Measurements from ENCODE around the gene ADCY9. TPM values are rescaled to one million over a fixed set of nuclear protein-coding genes. Genes with fewer than 3 reads are reported as not detected.

ADCY9 gene
- total and polyA plus RNA-seq, 2 experiments from 2014 or later, result 1.9 to 21.9 TPM

GRCh38 chr16:4120176-4120575, 3.9 kb upstream of the ADCY9 start:
- in situ Hi-C loops (cut with MboI), result no loop called here
- H3K9ac ChIP-seq, result no peak overlapping the region
- WGBS, 2 experiments (ENCODE audit: low coverage in 1 of 2, low lambda C conversion rate in 2 of 2, missing lambda C conversion rate in 2 of 2), result 96 to 99% methylated on average over 4 of the region's 4 CpGs
- peaks cover 4% of the 10 kb centered on the region; the same call in 1 of the 2 replicates for H3K79me2 ChIP-seq (ENCODE audit: insufficient read depth)
- no peak overlapping the region for H2AFZ ChIP-seq
- H3K36me3 ChIP-seq (ENCODE audit: low read depth), result no peaks in the 10 kb centered on the region
- no peaks in the 10 kb centered on the region for H3K27me3 ChIP-seq (replicated peaks; ENCODE audit: insufficient read depth)
- peaks cover 6% of the 10 kb centered on the region for H3K4me1 ChIP-seq (ENCODE audit: insufficient read depth)
- no peak overlapping the region for H3K27ac ChIP-seq
- DNase-seq, result no peak
- no peaks in the 10 kb centered on the region for H3K9me3 ChIP-seq (ENCODE audit: low read depth)
- no peaks in the 10 kb centered on the region for H4K20me1 ChIP-seq (ENCODE audit: insufficient read depth)
- H3K4me2 ChIP-seq (ENCODE audit: unreplicated experiment), result no peak overlapping the region
- H3K4me3 ChIP-seq, result no peak overlapping the region
- TF ChIP-seq EZH2phosphoT487 (IDR thresholded peaks at IDR 0.05; ENCODE audit: insufficient read depth, low read depth) (no peak), EZH2 (IDR thresholded peaks at IDR 0.05; ENCODE audit: insufficient read depth, poor library complexity, severe bottlenecking) (no peak)
- H3K9me2 ChIP-seq (ENCODE audit: insufficient read depth), result no peaks in the 10 kb centered on the region
- no peaks in the 10 kb centered on the region for H3F3A ChIP-seq (ENCODE audit: insufficient read depth)

DNA sequence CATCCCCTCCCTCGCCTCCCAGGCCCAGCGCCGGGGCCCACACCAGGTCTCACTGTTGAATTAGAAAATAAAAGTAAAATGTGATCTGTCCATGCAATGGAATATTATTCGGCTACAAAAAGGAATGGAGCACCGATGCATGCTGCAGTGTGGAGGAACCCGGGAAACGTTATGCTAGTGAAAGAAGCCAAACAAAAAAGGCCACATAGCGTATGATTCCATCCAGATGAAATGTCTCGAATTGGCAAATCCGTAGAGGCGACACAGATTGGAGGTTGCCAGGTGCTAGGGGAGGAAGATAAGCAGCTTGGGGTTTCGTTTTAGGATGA, 972 bp upstream of the ADCY9 start:
- H3K4me2 ChIP-seq (ENCODE audit: unreplicated experiment), result peak overlapping the region; percentile 70
- peak overlapping the region; percentile 67 for H3K4me3 ChIP-seq
- DNase-seq, result no peak
- H3K4me1 ChIP-seq (ENCODE audit: insufficient read depth), result peaks cover 33% of the 10 kb centered on the region
- peaks cover 33% of the 10 kb centered on the region for H3K79me2 ChIP-seq (ENCODE audit: insufficient read depth)
- no peak overlapping the region for H3K27ac ChIP-seq
- H4K20me1 ChIP-seq (ENCODE audit: insufficient read depth), result no peaks in the 10 kb centered on the region
- no peaks in the 10 kb centered on the region for H3K36me3 ChIP-seq (ENCODE audit: low read depth)
- no peaks in the 10 kb centered on the region for H3K9me2 ChIP-seq (ENCODE audit: insufficient read depth)
- no peaks in the 10 kb centered on the region for H3K9me3 ChIP-seq (ENCODE audit: low read depth)
- no peaks in the 10 kb centered on the region for H3K27me3 ChIP-seq (replicated peaks; ENCODE audit: insufficient read depth)
- in situ Hi-C loops (cut with MboI), result loop anchor here (10.0 kb wide), 1 partner anchor 58 kb away; no protein-coding TSS in a partner anchor
- peak overlapping the region; percentile 86 for H2AFZ ChIP-seq
- TF ChIP-seq EZH2phosphoT487 (IDR thresholded peaks at IDR 0.05; ENCODE audit: insufficient read depth, low read depth) (no peak), EZH2 (IDR thresholded peaks at IDR 0.05; ENCODE audit: insufficient read depth, poor library complexity, severe bottlenecking) (no peak)
- H3K9ac ChIP-seq, result peak overlapping the region; percentile 77
- 0 out of 2 replicates have a peak, but pooled peaks cover 7% of the 10 kb centered on the region for H3F3A ChIP-seq (ENCODE audit: insufficient read depth)
- 72 to 81% methylated on average over 11 to 12 of the region's 12 CpGs for WGBS, 2 experiments (ENCODE audit: low coverage in 1 of 2, low lambda C conversion rate in 2 of 2, missing lambda C conversion rate in 2 of 2)

GRCh38 chr16:4115949-4116318, 308 bp downstream of the ADCY9 start:
- Histone ChIP-seq H4K20me1 (ENCODE audit: insufficient read depth) (no peaks in the 10 kb centered on the region), H3K36me3 (ENCODE audit: low read depth) (no peaks in the 10 kb centered on the region), H3K9me2 (ENCODE audit: insufficient read depth) (no peaks in the 10 kb centered on the region), H3K4me1 (ENCODE audit: insufficient read depth) (peaks cover 41% of the 10 kb centered on the region), H2AFZ (no peak overlapping the region), H3K27me3 (replicated peaks; ENCODE audit: insufficient read depth) (no peaks in the 10 kb centered on the region), H3K27ac (no peak overlapping the region), H3K9me3 (ENCODE audit: low read depth) (no peaks in the 10 kb centered on the region), H3K4me2 (ENCODE audit: unreplicated experiment) (no peak overlapping the region), H3K9ac (peak overlapping the region; percentile 65; the same call in 1 of the 2 replicates), H3F3A (ENCODE audit: insufficient read depth) (0 out of 2 replicates have a peak, but pooled peaks cover 7% of the 10 kb centered on the region), H3K4me3 (peak overlapping the region; percentile 71), H3K79me2 (ENCODE audit: insufficient read depth) (peaks cover 46% of the 10 kb centered on the region)
- no peak for TF ChIP-seq EZH2 (IDR thresholded peaks at IDR 0.05; ENCODE audit: insufficient read depth, poor library complexity, severe bottlenecking)
- no peak for TF ChIP-seq EZH2phosphoT487 (IDR thresholded peaks at IDR 0.05; ENCODE audit: insufficient read depth, low read depth)
- 1% methylated on average over 32 of the region's 71 CpGs; no CpG with 5 or more reads in 1 of the 2 experiments for WGBS, 2 experiments (ENCODE audit: low coverage in 1 of 2, low lambda C conversion rate in 2 of 2, missing lambda C conversion rate in 2 of 2)
- in situ Hi-C loops (cut with MboI), result loop anchor here (10.0 kb wide), 1 partner anchor 59 kb away; no protein-coding TSS in a partner anchor
- no peak for DNase-seq

- TF ChIP-seq EZH2 (IDR thresholded peaks at IDR 0.05; ENCODE audit: insufficient read depth, poor library complexity, severe bottlenecking), result no peak
- no peak for TF ChIP-seq EZH2phosphoT487 (IDR thresholded peaks at IDR 0.05; ENCODE audit: insufficient read depth, low read depth)
- Histone ChIP-seq H3K9ac (peak overlapping the region; percentile 65), H4K20me1 (ENCODE audit: insufficient read depth) (no peaks in the 10 kb centered on the region), H3K4me1 (ENCODE audit: insufficient read depth) (peaks cover 42% of the 10 kb centered on the region), H3K27me3 (replicated peaks; ENCODE audit: insufficient read depth) (no peaks in the 10 kb centered on the region), H3K4me3 (peak overlapping the region; percentile 71), H3K9me2 (ENCODE audit: insufficient read depth) (no peaks in the 10 kb centered on the region), H2AFZ (peak overlapping the region; percentile 80), H3K79me2 (ENCODE audit: insufficient read depth) (peaks cover 52% of the 10 kb centered on the region), H3K9me3 (ENCODE audit: low read depth) (no peaks in the 10 kb centered on the region), H3K4me2 (ENCODE audit: unreplicated experiment) (peak overlapping the region; percentile 69), H3F3A (ENCODE audit: insufficient read depth) (0 out of 2 replicates have a peak, but pooled peaks cover 7% of the 10 kb centered on the region), H3K36me3 (ENCODE audit: low read depth) (no peaks in the 10 kb centered on the region), H3K27ac (no peak overlapping the region)
- WGBS, 2 experiments (ENCODE audit: low coverage in 1 of 2, low lambda C conversion rate in 2 of 2, missing lambda C conversion rate in 2 of 2), result 2 to 4% methylated on average over 48 of the region's 75 CpGs
- in situ Hi-C loops (cut with MboI), result loop anchor here (10.0 kb wide), 1 partner anchor 59 kb away; no protein-coding TSS in a partner anchor
- peak; percentile 92 for DNase-seq
Measured at GRCh38 chr16:4115209-4115948, 863 bp downstream of the ADCY9 start.
